ENCODE measurements around the gene SOCS7. TPM values are rescaled to one million over a fixed set of nuclear protein-coding genes. Genes with fewer than 3 reads are reported as not detected.

SOCS7 gene
- total RNA-seq, 1 donor from 2014 or later = 32.3 TPM

DNA sequence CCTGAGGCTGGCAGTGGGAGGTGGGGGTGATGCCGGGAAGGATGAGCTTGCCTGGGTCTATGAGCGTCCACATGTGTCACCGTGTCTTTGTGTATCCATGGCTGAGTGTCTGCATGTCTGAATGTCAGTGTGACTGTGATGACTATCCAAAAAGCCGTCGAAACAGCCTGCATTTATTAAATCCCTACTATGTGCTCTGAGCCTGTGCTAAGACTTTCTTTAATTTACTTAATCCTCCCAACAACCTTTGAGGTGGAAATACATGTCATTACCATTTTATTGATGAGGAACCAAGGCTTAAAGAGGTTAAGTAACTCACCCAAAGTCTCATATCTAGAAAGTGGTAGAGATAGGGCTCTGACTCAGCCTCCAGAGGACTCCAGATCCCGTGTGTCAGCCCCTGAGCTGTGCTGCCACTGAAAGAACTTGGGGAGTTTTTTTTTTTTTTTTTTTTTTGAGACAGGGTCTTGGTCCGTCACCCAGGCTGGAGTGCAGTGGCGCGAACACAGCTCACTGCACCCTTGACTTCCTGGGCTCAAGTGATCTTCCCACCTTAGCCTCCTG, 96.6 kb downstream of the SOCS7 start:
- no peaks in the 10 kb centered on the region for H3K9me3 Mint-ChIP-seq
- no peak overlapping the region for H3K4me3 Mint-ChIP-seq
- no peak overlapping the region for H3K27ac Mint-ChIP-seq
- H3K36me3 Mint-ChIP-seq (ENCODE audit: low read depth) = no peaks in the 10 kb centered on the region
- intact Hi-C loops (cut with micrococcal nuclease) = no loop called here
- H3K27me3 Mint-ChIP-seq (ENCODE audit: insufficient read depth) = peaks cover 25% of the 10 kb centered on the region
- H3K4me1 Mint-ChIP-seq (ENCODE audit: low read depth) = no peaks in the 10 kb centered on the region
- DNase-seq (ENCODE audit: low spot score) = no peak

DNA sequence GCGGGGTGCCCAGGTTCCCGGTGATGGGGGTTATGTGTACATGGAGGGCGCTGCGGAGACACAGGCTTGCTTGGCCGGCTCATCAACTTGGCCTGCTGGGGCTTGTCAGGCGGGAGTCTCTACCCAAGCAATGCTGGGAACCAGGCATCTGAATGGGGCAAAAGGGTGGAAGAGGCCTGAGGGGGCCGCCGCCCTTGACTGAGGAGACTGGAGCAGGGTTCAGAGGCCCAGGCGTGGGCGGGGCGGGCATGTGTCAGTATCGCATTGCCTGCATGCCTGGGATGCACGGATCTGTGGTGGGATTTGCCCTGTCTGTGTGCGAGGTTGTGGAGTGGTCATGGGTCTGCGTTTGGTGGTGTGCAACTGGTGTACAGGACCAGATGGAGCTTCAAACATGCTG, 97.7 kb downstream of the SOCS7 start:
- no peaks in the 10 kb centered on the region for H3K4me1 Mint-ChIP-seq (ENCODE audit: low read depth)
- DNase-seq (ENCODE audit: low spot score) = no peak
- no peaks in the 10 kb centered on the region for H3K36me3 Mint-ChIP-seq (ENCODE audit: low read depth)
- no peaks in the 10 kb centered on the region for H3K9me3 Mint-ChIP-seq
- H3K27ac Mint-ChIP-seq = no peak overlapping the region
- H3K4me3 Mint-ChIP-seq = no peak overlapping the region
- peaks cover 29% of the 10 kb centered on the region for H3K27me3 Mint-ChIP-seq (ENCODE audit: insufficient read depth)
- intact Hi-C loops (cut with micrococcal nuclease) = no loop called here

DNA sequence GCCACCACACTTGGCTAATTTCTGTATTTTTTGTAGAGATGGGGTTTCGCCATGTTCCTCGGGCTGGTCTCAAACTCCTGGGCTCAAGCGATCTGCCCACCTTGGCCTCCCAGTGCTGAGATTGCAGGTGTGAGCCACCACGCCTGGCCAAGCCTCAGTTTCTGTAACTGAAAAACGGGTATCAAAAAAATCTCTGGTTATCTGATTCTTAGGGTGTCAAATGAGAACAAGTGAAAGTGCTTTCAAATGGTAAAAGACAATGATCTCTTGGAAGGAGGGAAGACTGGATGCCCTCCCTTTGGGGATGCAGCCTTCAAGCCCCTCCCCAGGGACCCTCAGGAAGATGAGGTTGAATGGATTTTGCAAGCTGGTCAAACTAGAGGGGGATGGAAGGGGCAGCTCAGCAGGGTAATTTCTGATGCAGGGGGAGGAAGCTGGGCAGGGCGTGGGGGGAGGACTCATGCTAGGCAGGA, 98.9 kb downstream of the SOCS7 start:
- Mint-ChIP-seq H3K9me3 (no peaks in the 10 kb centered on the region), H3K4me1 (ENCODE audit: low read depth) (no peaks in the 10 kb centered on the region), H3K27ac (no peak overlapping the region), H3K4me3 (no peak overlapping the region), H3K27me3 (ENCODE audit: insufficient read depth) (peaks cover 38% of the 10 kb centered on the region), H3K36me3 (ENCODE audit: low read depth) (no peaks in the 10 kb centered on the region)
- intact Hi-C loops (cut with micrococcal nuclease) = no loop called here
- DNase-seq (ENCODE audit: low spot score) = no peak

DNA sequence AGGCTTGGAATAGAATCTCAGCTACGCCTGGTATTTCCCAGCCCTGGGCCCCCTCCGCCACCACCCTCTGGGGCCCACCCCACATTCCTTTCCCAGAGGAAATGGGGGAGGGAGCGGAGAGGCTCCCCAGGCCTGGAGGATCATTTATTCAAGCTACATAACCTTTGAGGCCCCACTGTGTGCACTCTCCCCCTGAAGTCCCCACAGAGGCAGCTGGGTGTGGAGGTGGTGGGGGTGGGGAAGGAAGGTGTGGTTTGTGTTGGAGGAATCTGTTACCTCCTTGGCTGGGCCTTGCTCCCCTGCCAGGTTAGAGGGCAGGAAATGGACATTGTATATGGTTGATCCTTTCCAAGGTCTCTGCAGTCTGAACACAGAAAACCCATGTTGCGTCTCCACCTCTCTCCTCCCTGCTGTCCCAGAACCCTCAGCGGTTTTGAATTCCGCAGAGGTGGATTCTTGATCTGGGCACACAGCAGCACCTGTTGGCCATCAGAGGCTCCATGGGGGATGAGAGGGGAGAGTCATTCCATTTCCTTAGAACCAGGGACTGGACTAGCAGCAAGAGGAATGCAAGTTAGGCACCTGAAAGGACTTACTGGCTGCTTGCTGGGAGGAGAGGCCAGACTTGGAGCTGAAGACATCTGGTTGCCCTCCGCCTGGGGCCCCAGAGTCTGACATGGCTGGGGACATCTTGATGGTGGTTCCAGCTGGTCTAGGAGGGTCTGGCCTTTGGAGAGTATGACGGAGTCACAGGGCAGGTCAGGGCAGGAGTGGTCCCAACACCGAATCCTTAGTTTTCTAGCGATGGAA, 99.6 kb downstream of the SOCS7 start:
- intact Hi-C loops (cut with micrococcal nuclease) = no loop called here
- Mint-ChIP-seq H3K4me1 (ENCODE audit: low read depth) (no peaks in the 10 kb centered on the region), H3K36me3 (ENCODE audit: low read depth) (no peaks in the 10 kb centered on the region), H3K27me3 (ENCODE audit: insufficient read depth) (peaks cover 36% of the 10 kb centered on the region), H3K27ac (no peak overlapping the region), H3K9me3 (no peaks in the 10 kb centered on the region), H3K4me3 (no peak overlapping the region)
- DNase-seq (ENCODE audit: low spot score) = no peak

DNA sequence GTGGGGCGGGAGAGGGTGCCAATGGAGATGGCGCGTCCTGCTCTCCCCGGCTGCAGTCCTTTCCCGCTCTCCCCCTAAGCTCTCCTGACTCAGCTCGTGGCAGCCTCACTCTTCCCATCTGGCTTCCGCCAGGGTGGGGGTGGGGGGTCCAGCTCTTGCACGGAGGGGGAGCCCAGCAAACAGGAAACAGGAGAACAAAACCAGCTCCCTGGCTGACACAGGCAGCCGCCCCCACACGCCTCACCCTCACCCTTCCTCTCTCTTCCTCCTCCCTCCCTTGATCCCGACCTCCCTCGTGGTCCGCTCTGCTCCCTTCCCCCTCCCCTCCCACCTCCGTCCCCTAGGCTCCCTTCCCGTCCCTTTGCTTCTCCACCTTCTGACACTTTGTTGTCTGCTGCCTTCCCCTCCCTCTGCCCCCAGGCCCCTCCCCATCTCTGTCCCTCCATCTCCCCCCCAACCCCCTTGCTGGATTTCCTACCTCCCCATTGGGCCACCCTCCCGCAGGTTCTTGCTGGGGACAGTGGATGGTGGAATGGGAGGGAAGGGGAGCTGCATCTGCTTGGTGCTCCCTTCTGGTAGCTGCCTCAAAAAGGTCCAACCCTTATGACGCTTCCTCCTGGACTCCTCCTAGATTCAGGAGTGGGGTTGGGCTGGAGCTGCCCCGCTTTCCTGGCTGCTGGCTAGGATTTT, 100.3 kb downstream of the SOCS7 start:
- Mint-ChIP-seq H3K27me3 (ENCODE audit: insufficient read depth) (peaks cover 34% of the 10 kb centered on the region), H3K36me3 (ENCODE audit: low read depth) (no peaks in the 10 kb centered on the region), H3K27ac (no peak overlapping the region), H3K9me3 (no peaks in the 10 kb centered on the region), H3K4me1 (ENCODE audit: low read depth) (no peaks in the 10 kb centered on the region), H3K4me3 (no peak overlapping the region)
- DNase-seq (ENCODE audit: low spot score) = no peak
- intact Hi-C loops (cut with micrococcal nuclease) = no loop called here

DNA sequence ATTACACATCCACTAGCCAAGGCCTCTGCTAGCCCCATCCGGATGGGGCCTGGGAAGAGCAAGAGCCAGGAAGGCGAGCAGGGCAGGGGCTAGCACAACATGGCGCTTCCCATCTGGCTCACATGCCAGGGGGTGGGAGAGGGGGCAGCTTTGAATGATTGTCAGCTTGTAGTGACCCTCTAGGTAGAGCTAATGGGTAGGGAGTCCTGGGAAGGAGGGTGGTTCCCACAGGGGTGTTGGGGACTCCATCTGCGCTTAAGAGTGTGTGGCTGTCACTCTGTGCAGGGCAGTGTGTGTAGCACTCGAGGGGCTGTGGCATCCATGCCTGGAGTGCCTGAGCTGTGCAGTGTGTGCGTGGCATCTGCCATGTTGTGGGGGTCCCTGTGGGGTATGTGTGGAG, 101.1 kb downstream of the SOCS7 start:
- no peak overlapping the region for H3K27ac Mint-ChIP-seq
- no peaks in the 10 kb centered on the region for H3K4me1 Mint-ChIP-seq (ENCODE audit: low read depth)
- intact Hi-C loops (cut with micrococcal nuclease) = no loop called here
- no peak overlapping the region for H3K4me3 Mint-ChIP-seq
- H3K9me3 Mint-ChIP-seq = no peaks in the 10 kb centered on the region
- H3K27me3 Mint-ChIP-seq (ENCODE audit: insufficient read depth) = peaks cover 34% of the 10 kb centered on the region
- H3K36me3 Mint-ChIP-seq (ENCODE audit: low read depth) = no peaks in the 10 kb centered on the region
- DNase-seq (ENCODE audit: low spot score) = no peak

DNA sequence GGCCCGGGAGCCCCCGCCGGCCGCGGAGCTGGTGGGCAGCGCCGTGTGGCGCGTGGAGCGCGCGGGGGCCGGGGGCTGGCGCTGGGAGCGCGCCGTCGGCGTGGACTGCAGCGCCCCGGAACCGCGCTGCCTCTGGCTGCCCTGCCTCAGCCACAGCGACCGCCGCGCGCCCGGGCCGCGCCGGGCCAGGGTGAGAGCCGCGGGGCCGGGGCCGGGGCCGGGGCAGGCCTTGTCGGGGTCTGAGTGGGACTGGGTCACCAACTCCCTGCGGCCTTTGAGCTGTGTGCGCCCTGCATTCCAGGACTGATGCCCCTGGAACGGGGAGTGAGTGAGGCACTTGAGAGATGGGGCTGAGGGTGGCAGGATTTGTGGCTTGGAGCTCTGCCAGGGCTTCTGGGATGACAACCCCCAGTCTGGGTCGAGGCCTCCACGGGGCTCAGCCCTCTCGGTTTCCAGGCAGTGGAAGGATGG, 102.3 kb downstream of the SOCS7 start:
- Mint-ChIP-seq H3K36me3 (ENCODE audit: low read depth) (no peaks in the 10 kb centered on the region), H3K9me3 (no peaks in the 10 kb centered on the region), H3K27ac (no peak overlapping the region), H3K4me3 (no peak overlapping the region), H3K27me3 (ENCODE audit: insufficient read depth) (peaks cover 34% of the 10 kb centered on the region), H3K4me1 (ENCODE audit: low read depth) (no peaks in the 10 kb centered on the region)
- DNase-seq (ENCODE audit: low spot score) = no peak
- intact Hi-C loops (cut with micrococcal nuclease) = no loop called here

DNA sequence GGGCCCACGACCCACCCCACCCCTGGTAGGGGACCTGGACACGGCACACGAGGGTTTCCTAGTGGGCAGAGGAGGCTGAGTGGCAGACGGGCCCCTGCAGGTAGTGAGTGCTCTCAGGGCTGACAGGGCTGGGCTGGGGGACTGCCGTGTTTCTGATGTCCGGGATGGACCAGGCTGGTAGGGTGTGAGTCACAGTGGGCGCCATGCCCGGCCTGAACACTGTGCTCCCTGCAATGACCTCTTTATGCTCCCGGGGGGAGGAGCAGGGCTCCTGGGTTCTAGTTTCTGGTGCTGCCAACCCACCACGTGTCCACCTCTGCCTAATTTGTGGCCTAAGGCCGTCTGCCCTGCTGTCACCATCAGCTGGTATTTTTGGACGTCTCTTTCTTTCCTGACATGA, 102.9 kb downstream of the SOCS7 start:
- intact Hi-C loops (cut with micrococcal nuclease) = no loop called here
- Mint-ChIP-seq H3K4me1 (ENCODE audit: low read depth) (no peaks in the 10 kb centered on the region), H3K36me3 (ENCODE audit: low read depth) (no peaks in the 10 kb centered on the region), H3K9me3 (no peaks in the 10 kb centered on the region), H3K27me3 (ENCODE audit: insufficient read depth) (peaks cover 34% of the 10 kb centered on the region), H3K27ac (no peak overlapping the region), H3K4me3 (no peak overlapping the region)
- DNase-seq (ENCODE audit: low spot score) = no peak

Other genes with a start within 250 kb of the SOCS7 start
- gene TBC1D3E, start 223.9 kb upstream of the SOCS7 start, total RNA-seq = not detected in 2 replicates
- not detected in 2 replicates for gene TBC1D3, start 159.3 kb upstream of the SOCS7 start, total RNA-seq
- gene MRPL45, start 54.7 kb upstream of the SOCS7 start, total RNA-seq = 41.8 and 43.1 TPM in 2 replicates
- gene GPR179, start 7.9 kb upstream of the SOCS7 start, total RNA-seq = 0.03 TPM in 1 of 2 replicates, not detected in the other
- gene ARHGAP23, start 76.6 kb downstream of the SOCS7 start, total RNA-seq = 0.57 and 0.88 TPM in 2 replicates